ENCODE measurements around the gene SHB. TPM values are rescaled to one million over a fixed set of nuclear protein-coding genes. Genes with fewer than 3 reads are reported as not detected.
A peak's percentile ranks its signal among the peaks of the same experiment; 100 is the strongest.

SHB gene
- polyA plus RNA-seq, 1 donor (not counting 4 experiments of a cell fraction or from before 2014, with no cell fraction given): 10.9 TPM

GRCh38 chr9:37937366-37937765, 131.7 kb downstream of the SHB start:
- TF ChIP-seq EZH2 (IDR thresholded peaks at IDR 0.05; ENCODE audit: low read length) (no peak), CTCF (optimal IDR thresholded peaks at IDR 0.05 in 1 of 3, IDR thresholded peaks at IDR 0.05 in 1 of 3, conservative IDR thresholded peaks at IDR 0.05 in 1 of 3; ENCODE audit: extremely low read depth in 1 of 3, insufficient read depth in 2 of 3, low read length in 3 of 3) (no peak)
- Histone ChIP-seq H3K27ac (ENCODE audit: control insufficient read depth, insufficient read depth, low read length) (peak overlapping the region; percentile 58), H3K9ac (ENCODE audit: control insufficient read depth, extremely low read depth, insufficient read depth, low read length) (peak overlapping the region; percentile 40), H4K20me1 (ENCODE audit: control insufficient read depth, extremely low read depth, insufficient read depth, low read length) (no peaks in the 10 kb centered on the region), H3K9me3 (ENCODE audit: control insufficient read depth, low read depth, low read length) (no peaks in the 10 kb centered on the region), H3K36me3 (ENCODE audit: control insufficient read depth in 2 of 2, extremely low read depth in 1 of 2, insufficient read depth in 2 of 2, low read length in 2 of 2) (peaks cover 19 to 26% of the 10 kb centered on the region in 2 experiments), H3K4me2 (ENCODE audit: control insufficient read depth, extremely low read depth, insufficient read depth, low read depth, low read length) (peak overlapping the region; percentile 25), H3K4me3 (ENCODE audit: control insufficient read depth in 2 of 3, extremely low read depth in 1 of 3, insufficient read depth in 2 of 3, low read depth in 1 of 3, low read length in 3 of 3) (no peak overlapping the region), H3K27me3 (ENCODE audit: control insufficient read depth, extremely low read depth, insufficient read depth, low read length) (no peaks in the 10 kb centered on the region), H3K4me1 (ENCODE audit: control insufficient read depth, extremely low read depth, insufficient read depth, low read length) (peaks cover 32% of the 10 kb centered on the region), H3K79me2 (ENCODE audit: control insufficient read depth, insufficient read depth, low read length) (peaks cover 11% of the 10 kb centered on the region), H3K9me1 (ENCODE audit: control insufficient read depth, extremely low read depth, insufficient read depth, low read length) (peaks cover 6% of the 10 kb centered on the region), H2AFZ (ENCODE audit: control insufficient read depth, low read length) (no peak overlapping the region)
- DNase-seq (ENCODE audit: low read depth, low spot score) (no peak), FAIRE-seq (no peak)
- dilution Hi-C loops (cut with MboI; ENCODE audit: extremely low pct_ligation_motif_present, low sequenced_read_pairs): no loop called here

GRCh38 chr9:37936965-37937364, 132.1 kb downstream of the SHB start:
- H2AFZ ChIP-seq (ENCODE audit: control insufficient read depth, low read length): no peak overlapping the region
- no peaks in the 10 kb centered on the region for H3K27me3 ChIP-seq (ENCODE audit: control insufficient read depth, extremely low read depth, insufficient read depth, low read length)
- no peaks in the 10 kb centered on the region for H3K9me3 ChIP-seq (ENCODE audit: control insufficient read depth, low read depth, low read length)
- H3K4me2 ChIP-seq (ENCODE audit: control insufficient read depth, extremely low read depth, insufficient read depth, low read depth, low read length): peak overlapping the region; percentile 64
- no peak for TF ChIP-seq CTCF (optimal IDR thresholded peaks at IDR 0.05 in 1 of 3, IDR thresholded peaks at IDR 0.05 in 1 of 3, conservative IDR thresholded peaks at IDR 0.05 in 1 of 3; ENCODE audit: extremely low read depth in 1 of 3, insufficient read depth in 2 of 3, low read length in 3 of 3)
- TF ChIP-seq EZH2 (IDR thresholded peaks at IDR 0.05; ENCODE audit: low read length): no peak
- H3K27ac ChIP-seq (ENCODE audit: control insufficient read depth, insufficient read depth, low read length): peak overlapping the region; percentile 58
- peaks cover 6% of the 10 kb centered on the region for H3K9me1 ChIP-seq (ENCODE audit: control insufficient read depth, extremely low read depth, insufficient read depth, low read length)
- H3K9ac ChIP-seq (ENCODE audit: control insufficient read depth, extremely low read depth, insufficient read depth, low read length): peak overlapping the region; percentile 40
- H3K4me3 ChIP-seq (ENCODE audit: control insufficient read depth in 2 of 3, extremely low read depth in 1 of 3, insufficient read depth in 2 of 3, low read depth in 1 of 3, low read length in 3 of 3): no peak overlapping the region
- peaks cover 32% of the 10 kb centered on the region for H3K4me1 ChIP-seq (ENCODE audit: control insufficient read depth, extremely low read depth, insufficient read depth, low read length)
- H4K20me1 ChIP-seq (ENCODE audit: control insufficient read depth, extremely low read depth, insufficient read depth, low read length): no peaks in the 10 kb centered on the region
- peak; percentile 67 for FAIRE-seq
- H3K79me2 ChIP-seq (ENCODE audit: control insufficient read depth, insufficient read depth, low read length): peaks cover 11% of the 10 kb centered on the region
- dilution Hi-C loops (cut with MboI; ENCODE audit: extremely low pct_ligation_motif_present, low sequenced_read_pairs): no loop called here
- peaks cover 19 to 22% of the 10 kb centered on the region in 2 experiments for H3K36me3 ChIP-seq (ENCODE audit: control insufficient read depth in 2 of 2, extremely low read depth in 1 of 2, insufficient read depth in 2 of 2, low read length in 2 of 2)
- DNase-seq (ENCODE audit: low read depth, low spot score): peak; percentile 79
